DLD1 (cell line): Measurements from ENCODE around the gene CHRNA4.

Source experiments
- in situ Hi-C: cut with HindIII; loops from 2 replicates; pipeline ENCODE4 v1.10.0; 2017; ENCODE audit warnings: low sequenced_read_pairs

The CHRNA4 gene

DNA sequence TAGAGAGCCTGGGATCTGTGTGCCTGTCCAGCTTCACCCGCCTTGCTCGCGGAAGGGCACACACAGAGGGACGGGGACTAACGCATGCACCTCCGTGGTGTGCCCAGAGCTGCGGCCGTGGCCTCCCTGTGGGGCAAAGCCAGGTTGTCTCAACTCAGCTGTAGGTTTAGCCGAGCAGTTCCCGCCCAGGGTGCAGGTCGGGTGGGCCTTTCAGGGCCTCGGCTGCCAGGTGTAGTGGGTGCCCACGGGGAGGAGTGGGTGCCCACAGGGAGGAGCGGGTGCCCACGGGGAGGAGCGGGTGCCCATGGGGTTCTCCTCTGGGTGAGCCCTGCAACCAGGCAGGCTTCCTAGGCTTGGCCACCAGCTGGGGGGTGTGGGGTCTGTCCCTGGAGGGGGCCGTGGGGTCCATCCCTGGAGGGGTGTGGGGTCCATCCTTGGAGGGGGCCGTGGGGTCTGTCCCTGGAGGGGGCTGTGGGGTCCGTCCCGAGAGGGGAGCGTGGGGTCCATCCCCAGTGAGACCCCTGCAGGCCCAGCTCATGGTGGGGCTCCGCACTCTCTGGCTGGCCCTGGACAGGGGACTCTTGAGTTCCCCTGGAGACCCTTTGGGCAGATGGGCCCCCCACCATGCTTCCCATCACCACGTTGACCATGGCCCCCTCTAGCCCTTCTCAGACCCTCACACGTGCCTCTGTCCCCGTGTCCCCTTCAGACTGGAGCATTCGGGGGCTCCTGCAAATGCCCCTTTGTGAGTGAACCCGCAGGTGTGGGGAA is 37.8 kb upstream of the CHRNA4 start:
- in situ Hi-C loops: loop anchor here (10.0 to 25.0 kb wide), 2 partner anchors 76 to 112 kb away; partner anchors contain the start of genes COL20A1 and KCNQ2

DNA sequence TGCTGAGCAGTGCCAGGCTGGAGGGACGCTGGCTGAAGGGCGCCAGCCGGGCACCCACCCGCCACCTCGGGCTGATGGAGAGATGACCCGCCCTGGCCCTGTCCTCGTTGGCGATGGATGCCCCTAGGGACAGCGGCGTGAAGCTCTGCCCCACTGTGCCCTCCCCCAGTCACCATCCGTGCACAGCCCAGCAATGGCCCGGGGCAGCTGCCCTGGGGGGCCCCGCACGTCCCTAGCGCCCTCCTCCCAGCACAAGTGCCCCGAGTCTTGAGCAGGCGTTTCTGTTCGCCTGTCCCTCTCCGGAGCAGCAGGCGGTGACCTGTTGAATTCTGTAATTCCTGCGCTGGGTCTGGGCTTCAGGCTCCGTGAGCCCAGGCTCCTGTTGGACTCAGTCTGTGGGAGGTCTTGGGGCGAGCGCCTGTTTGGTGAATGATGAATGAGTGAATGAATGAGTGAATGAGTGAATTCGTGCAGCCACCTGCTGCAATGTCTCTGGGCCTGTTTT is 36.8 kb upstream of the CHRNA4 start:
- in situ Hi-C loops: loop anchor here (10.0 to 25.0 kb wide), 2 partner anchors 77 to 111 kb away; partner anchors contain the start of genes COL20A1 and KCNQ2

DNA sequence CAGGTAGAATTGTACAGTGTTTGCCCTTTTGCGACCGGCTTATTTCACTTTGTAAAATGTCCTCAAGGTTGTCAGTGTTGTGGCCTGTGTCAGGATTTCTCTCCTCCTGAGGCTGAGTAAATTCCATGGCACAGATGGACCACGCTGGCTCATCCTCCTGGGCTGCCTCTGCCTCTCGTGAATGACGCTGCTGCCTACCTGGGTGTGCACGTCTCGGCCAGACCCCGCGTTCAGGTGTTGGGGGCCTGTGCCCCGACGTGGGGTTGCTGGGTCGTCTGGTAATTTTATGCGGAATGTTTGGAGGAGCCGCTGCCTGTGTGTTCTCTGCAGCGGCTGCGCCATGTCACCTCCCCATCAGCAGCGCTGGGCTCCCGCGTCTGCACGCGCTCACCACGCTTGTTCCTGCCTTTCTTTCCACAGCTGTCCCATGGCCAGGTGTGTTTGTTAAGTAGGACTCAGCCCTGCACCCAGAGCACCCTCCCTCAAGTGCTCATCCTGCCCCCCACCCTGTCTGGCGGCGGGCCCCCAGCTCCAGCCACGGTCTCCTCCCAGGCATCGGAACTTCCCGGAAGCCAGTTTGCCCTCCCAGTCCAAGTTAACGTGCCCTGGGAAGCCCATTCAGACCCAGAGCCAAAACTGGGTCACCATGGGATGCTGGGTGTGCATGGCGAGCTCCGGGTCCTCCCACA is 36.1 kb upstream of the CHRNA4 start:
- in situ Hi-C loops: loop anchor here (10.0 to 25.0 kb wide), 2 partner anchors 78 to 110 kb away; partner anchors contain the start of genes COL20A1 and KCNQ2

DNA sequence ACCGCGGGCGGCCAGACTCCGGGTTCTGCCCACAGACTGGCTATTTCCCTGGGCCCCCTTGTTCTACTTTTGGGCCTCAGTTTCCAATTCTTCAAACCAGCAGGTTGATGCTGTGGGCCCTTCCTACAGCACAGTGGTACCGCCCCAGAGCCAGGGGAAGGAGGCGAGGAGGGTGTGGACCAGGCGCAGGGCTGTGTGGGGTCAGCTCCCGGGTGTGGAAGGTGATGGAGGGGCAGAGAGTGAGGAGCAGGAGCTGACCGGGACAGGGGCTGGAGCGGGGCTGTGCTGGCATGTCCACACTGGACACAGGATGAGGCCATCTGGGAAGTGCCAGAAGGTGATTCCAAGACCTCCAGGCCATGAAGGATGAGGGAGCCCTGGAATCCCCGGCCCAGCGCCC is 35.2 kb upstream of the CHRNA4 start:
- in situ Hi-C loops: loop anchor here (10.0 to 25.0 kb wide), 2 partner anchors 79 to 109 kb away; partner anchors contain the start of genes COL20A1 and KCNQ2

DNA sequence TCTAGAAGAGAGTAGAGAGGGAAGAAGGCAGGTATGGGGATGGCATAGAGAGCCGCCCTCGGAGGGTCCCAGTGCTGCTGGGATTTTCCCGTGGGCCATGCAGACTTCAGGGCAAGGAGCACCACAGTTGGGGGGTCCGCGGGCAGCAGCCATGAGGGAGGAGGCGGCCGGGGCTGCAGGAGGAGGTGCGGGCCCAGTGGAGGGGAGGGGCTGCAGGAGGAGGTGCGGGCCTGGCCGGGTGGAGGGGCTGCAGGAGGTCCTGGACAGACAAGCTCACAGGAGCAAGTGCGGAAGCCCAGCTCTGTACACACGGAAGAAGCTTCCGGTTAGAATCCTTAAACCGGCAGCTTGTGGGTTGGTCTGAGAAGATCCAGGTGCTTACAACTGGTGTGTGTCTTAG is 34.6 kb upstream of the CHRNA4 start:
- in situ Hi-C loops: loop anchor here (10.0 to 25.0 kb wide), 2 partner anchors 79 to 108 kb away; partner anchors contain the start of genes COL20A1 and KCNQ2

DNA sequence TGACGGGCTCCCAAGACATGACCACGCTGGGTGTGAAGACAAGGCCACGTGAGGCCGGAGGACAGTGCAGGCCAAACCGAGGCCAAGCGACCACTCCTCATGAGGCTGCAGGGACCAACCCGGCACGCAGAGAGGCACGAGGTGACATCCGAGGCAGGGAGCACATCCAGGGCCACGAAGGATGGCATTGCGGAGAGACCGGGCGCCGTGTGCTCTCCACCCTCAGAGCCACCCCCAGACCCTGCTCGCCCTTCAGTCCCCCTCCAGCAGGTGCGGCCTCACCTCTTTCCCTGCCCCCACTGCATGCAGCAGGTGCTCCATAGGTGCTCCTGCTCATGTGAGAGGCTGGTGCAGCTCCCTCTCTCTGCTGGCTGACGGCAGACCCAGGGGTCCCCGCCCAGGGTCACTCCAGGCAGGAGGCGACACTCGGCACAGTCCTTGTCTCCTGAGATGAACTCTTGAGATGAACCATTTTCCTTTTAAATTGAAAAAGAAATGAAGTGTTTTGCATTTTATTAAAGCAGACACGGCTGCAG is 33.8 kb upstream of the CHRNA4 start:
- in situ Hi-C loops: loop anchor here (10.0 to 25.0 kb wide), 2 partner anchors 80 to 108 kb away; partner anchors contain the start of genes COL20A1 and KCNQ2

DNA sequence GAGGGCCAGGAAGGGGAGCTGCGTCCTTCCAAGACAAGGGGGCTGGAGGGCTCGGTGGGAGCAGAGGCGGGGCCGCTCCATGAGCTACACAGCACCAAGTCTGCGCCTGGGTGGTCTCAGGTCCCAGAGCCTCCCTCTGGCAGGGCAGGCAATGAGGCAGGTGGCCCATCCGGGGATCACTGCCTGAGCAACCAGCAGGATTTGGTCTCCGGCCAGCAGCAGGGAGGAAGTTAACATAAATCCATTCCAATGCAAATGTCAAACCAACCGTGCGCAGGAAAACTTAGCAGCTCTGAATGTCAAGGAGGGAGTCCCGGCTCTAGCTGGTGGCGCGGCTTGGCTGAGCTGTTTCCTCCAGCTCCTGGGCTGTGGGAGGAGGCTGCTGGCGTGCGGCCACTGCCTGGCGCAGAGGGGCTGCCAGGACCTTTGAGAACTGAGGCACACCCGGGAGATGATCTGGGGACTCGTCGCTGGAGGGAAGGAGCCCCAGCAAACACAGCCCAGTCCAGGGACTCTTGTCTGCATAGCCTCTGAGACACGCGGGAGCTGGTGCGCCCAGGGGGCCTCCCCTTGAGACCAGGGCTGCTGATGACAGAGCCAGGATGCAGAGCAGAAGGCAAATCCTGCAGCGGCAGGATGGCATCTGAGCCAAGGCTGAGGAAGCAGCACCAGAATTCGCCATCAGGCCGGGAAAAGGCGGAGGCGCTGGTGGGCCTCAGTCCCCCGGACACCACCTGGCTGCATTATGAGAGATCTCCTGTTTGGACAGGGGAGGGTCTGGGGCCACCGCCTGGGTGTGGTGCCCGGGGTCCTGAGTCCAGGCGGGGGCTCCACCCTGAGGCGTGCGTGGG is 33.1 kb upstream of the CHRNA4 start:
- in situ Hi-C loops: loop anchor here (10.0 to 25.0 kb wide), 2 partner anchors 81 to 107 kb away; partner anchors contain the start of genes COL20A1 and KCNQ2

DNA sequence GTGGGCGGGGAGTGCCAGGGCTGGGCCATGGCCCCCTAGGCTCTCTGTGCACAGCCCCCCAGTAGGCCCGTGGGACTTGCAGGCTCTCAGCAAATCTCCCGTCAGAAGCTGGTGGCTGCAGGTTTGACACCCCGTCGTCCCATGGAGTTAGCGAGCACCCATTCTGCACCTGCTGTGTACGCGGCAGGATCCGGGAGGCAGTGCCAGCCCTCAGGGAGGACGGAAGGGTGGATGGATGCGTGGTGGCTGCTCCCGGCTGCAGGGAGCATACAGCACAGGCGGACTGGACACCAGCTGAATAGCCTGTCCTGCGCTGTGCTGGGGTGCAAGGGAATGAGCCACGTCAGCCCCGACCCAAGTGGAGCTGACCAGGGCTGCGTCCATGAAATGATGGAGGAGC is 32.4 kb upstream of the CHRNA4 start:
- in situ Hi-C loops: loop anchor here (10.0 to 25.0 kb wide), 2 partner anchors 81 to 106 kb away; partner anchors contain the start of genes COL20A1 and KCNQ2

DNA sequence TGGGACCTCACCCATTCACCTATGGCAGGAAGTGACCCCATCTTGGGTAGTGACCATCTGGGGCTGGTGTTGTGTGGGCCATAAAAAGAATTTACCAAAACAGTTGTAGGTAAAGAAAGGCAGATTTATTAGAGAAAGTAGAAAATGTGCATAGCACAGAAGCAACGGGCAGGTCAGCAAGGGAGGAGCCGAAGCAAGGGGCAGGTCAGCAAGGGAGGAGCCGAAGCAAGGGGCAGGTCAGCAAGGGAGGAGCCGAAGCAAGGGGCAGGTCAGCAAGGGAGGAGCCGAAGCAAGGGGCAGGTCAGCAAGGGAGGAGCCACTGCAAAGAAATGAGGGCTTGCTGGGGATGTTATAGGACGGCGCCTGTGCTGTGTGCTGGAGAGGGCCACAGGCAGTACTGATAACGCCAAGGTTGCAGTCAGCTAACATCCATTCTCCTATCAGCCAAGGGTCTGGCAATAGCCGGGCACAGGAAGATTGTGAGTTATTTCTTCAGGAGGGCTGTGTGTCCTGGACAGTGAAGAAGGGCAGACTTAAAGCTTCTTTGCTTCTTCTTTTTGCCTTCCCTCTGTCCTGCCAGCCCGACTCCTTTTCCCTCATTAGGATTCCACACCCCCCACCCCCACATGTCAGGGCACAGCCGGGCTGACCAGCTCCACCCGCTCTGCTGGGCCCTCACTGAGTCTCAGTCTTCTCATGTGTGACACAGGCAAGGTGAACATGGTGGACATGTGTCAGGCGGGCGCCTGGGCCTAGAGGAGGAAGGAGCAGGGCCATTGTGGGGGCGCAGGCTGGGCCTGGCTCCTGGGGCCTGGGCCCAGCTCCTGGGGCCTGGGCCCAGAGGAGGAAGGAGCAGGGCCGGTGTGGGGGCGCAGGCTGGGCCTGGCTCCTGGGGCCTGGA is 31.6 kb upstream of the CHRNA4 start:
- in situ Hi-C loops: loop anchor here (10.0 to 25.0 kb wide), 2 partner anchors 82 to 105 kb away; partner anchors contain the start of genes COL20A1 and KCNQ2

DNA sequence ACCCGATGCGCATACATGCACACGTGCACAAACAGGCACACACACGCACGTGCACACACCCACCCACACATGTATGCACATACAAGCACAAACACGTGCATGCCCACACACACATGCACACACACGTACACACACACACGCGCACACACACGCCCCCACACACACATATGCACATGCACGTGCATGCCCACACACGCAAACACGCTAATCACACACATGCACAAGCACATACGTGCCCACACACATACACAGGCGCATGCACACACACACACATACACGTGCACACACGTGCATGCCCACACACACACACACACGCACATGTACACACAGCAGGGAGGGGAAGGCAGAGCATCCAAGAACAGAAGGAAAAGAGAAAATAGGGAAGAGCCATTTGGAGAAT is 26.8 kb upstream of the CHRNA4 start:
- in situ Hi-C loops: loop anchor here (25.0 kb wide), 1 partner anchor 101 kb away; the partner anchor contains the start of gene COL20A1

DNA sequence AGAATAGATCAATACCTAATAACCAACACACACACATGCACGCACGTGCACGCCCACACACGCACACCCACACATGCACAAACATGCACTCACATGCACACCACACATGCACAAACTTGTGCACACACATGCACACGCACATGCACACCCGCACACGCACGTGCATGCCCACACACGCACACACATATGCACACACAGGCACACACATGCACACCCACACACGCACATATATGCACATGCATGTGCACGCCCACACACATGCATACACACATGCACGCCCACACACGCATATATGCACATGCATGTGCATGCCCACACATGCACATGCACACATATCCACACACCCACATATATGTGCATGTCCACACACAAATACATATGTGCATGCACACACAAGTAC is 26.2 kb upstream of the CHRNA4 start:
- in situ Hi-C loops: loop anchor here (25.0 kb wide), 1 partner anchor 100 kb away; the partner anchor contains the start of gene COL20A1

DNA sequence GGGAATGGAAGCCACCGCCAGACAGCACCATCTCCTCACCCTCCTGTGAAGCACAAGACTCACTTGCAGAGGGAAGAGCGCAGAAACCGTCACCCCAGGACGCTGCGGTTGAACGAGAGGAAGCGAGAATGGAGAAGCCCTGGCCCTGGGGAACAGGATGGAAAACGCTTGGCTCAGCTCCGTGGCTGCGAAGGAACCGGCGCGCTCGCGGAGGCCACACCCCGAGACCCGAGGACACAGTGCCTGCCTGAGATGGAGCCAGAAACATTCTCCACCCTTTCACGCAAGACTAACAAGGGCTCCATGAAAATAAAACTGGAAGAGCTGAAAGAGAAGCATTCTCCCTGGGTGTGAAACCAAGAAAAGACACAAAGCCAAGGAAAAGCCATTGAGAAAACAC is 25.3 kb upstream of the CHRNA4 start:
- in situ Hi-C loops: loop anchor here (25.0 kb wide), 1 partner anchor 99 kb away; the partner anchor contains the start of gene COL20A1

DNA sequence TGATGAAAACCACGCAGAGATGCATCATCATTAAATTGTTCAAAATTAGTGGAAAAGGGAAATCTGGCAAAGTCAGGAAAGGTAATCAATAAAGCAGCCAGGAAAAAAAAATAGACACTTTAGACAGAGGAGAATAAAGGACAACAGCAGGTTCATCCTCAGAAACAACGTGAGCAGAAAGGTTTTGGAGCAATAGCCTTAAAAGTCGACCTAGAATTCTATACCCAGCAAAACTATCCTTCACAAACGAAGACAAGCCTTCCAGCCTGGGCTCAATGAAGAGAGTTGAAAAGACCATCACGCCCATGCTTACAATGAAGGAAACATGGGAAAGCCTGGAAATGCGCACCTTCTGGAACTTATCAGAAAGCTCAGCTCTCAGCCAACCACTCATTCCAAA is 24.7 kb upstream of the CHRNA4 start:
- in situ Hi-C loops: loop anchor here (25.0 kb wide), 1 partner anchor 99 kb away; the partner anchor contains the start of gene COL20A1

DNA sequence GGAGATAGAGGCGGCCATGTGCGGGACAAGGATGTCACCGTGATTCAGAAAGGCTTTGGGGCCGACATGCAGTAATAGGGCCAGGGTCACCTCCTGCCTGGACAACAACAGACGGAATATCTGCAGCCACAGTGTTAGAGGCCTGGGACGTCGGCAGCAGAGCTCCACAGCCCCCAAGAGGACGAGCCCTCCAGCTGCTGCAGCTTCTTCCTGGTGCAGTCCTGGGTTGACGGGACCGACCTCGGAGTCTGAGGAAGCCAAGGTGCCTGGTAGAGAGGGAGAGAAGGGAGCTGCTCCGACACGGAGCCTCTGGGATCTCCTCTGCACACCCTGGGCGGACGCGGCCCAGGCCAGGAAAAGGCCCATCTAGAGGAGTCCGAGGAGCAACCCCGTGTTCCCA is 23.2 kb upstream of the CHRNA4 start:
- in situ Hi-C loops: loop anchor here (25.0 kb wide), 1 partner anchor 97 kb away; the partner anchor contains the start of gene COL20A1

DNA sequence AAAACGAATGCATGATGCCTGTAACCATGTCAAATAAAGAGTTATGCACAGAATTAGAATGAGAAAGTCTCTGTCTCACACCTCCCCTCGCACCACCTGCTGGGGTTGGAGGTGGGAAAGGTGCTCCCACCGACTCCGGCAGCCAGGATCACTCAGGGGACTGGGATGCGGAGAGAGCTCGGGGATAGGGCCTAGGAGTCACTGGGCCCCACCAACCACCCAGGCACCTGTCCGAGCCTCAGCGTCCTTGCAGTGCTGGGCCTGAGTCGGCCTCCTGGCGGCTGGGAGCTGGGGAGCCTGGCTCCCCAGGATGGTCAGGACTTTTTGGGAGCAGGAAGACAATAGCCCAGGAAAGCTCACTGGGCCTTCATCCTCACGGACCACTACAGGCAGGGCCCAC is 22.4 kb upstream of the CHRNA4 start:
- in situ Hi-C loops: loop anchor here (25.0 kb wide), 1 partner anchor 96 kb away; the partner anchor contains the start of gene COL20A1

DNA sequence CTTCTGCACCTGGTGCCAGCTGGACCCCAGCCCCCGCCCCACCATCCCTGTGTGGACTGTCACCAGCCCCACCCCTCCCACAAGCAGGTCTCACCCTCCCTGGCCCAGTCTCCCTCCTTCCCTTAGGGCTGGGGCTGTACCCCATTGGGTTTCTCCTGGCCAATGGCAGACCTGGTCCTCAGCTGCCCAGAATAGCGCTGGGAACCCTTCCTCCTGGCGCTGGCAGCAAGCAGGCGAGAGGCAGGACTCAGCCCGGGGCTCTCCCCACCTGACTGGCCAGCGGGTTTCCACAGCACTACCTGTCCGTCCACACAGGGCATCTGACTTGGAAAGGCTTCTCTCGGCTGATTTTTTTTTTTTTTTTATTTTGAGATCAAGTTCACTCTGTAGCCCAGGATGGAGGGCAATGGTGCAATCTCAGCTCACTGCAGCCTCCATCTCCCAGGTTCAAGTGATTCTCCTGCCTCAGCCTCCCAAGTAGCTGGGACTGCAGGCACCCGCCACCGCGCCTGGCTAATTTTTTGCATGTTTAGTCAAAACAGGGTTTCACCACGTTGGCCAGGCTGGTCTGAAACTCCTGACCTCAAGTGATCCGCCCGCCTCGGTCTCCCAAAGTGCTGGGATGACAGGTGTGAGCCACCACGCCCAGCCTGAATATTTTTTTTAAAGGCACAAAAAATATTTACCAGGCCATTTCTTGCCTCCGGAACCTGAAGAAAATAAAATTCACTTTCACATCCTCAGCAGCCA is 21.6 kb upstream of the CHRNA4 start:
- in situ Hi-C loops: loop anchor here (25.0 kb wide), 1 partner anchor 95 kb away; the partner anchor contains the start of gene COL20A1

DNA sequence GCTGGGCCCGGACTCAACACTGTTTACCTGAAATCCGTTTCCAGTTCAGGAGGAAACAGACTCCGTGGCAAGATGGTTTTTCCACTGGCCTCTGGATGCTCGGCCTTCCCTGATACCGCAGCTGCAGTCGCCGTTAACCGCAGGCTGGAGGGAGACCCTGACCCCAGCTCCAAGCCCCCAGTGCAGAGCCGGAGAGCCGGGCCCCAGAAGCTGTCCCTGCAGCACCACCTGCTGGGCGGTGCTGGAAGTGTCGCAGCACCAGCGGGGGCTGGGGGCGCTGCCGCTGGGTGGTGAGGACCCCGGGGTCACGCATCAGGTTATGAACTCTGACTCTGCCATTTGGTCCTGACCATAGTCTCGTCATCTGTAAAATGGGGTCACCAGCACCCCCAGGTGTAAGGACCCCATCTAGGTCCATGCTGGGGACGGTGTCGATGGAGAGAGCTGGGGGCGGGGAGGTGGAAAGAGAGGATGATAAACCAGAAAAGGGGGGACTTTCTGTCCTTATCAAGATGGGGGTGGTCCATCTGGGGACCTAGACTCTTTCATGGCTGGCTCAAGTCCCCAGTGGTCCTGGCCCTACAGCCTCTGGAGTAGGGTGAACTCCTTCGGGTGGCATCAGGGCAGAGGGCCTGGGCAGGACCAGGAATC is 20.8 kb upstream of the CHRNA4 start:
- in situ Hi-C loops: loop anchor here (25.0 kb wide), 1 partner anchor 95 kb away; the partner anchor contains the start of gene COL20A1
